ENCODE results near the gene FGF19. TPM values are rescaled to one million over a fixed set of nuclear protein-coding genes. Genes with fewer than 3 reads are reported as not detected.

FGF19 gene
- total and polyA plus RNA-seq, 9 of the 15 experiments (the other 6 are each of a cell fraction or from before 2014, with no cell fraction given) = 0.11 TPM; not detected in 8

- TF ChIP-seq RREB1 (CRISPR knock-in tag; IDR thresholded peaks at IDR 0.05) = no peak
- TF ChIP-seq, protein P1, sequence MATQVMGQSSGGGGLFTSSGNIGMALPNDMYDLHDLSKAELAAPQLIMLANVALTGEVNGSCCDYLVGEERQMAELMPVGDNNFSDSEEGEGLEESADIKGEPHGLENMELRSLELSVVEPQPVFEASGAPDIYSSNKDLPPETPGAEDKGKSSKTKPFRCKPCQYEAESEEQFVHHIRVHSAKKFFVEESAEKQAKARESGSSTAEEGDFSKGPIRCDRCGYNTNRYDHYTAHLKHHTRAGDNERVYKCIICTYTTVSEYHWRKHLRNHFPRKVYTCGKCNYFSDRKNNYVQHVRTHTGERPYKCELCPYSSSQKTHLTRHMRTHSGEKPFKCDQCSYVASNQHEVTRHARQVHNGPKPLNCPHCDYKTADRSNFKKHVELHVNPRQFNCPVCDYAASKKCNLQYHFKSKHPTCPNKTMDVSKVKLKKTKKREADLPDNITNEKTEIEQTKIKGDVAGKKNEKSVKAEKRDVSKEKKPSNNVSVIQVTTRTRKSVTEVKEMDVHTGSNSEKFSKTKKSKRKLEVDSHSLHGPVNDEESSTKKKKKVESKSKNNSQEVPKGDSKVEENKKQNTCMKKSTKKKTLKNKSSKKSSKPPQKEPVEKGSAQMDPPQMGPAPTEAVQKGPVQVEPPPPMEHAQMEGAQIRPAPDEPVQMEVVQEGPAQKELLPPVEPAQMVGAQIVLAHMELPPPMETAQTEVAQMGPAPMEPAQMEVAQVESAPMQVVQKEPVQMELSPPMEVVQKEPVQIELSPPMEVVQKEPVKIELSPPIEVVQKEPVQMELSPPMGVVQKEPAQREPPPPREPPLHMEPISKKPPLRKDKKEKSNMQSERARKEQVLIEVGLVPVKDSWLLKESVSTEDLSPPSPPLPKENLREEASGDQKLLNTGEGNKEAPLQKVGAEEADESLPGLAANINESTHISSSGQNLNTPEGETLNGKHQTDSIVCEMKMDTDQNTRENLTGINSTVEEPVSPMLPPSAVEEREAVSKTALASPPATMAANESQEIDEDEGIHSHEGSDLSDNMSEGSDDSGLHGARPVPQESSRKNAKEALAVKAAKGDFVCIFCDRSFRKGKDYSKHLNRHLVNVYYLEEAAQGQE (IDR thresholded peaks at IDR 0.05; ENCODE audit: borderline replicate concordance) = peak; percentile 19; the same call in 1 of the 2 replicates
- TF ChIP-seq, protein P1 (CRISPR knock-in tag; IDR thresholded peaks at IDR 0.05; ENCODE audit: low read depth) = no peak
- TF ChIP-seq, protein P2, sequence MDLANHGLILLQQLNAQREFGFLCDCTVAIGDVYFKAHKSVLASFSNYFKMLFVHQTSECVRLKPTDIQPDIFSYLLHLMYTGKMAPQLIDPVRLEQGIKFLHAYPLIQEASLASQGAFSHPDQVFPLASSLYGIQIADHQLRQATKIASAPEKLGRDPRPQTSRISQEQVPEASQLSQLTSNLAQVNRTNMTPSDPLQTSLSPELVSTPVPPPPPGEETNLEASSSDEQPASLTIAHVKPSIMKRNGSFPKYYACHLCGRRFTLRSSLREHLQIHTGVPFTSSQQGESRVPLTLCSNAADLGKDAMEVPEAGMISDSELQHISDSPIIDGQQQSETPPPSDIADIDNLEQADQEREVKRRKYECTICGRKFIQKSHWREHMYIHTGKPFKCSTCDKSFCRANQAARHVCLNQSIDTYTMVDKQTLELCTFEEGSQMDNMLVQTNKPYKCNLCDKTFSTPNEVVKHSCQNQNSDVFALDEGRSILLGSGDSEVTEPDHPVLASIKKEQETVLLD (IDR thresholded peaks at IDR 0.05) = no peak
- TF ChIP-seq, protein P3, sequence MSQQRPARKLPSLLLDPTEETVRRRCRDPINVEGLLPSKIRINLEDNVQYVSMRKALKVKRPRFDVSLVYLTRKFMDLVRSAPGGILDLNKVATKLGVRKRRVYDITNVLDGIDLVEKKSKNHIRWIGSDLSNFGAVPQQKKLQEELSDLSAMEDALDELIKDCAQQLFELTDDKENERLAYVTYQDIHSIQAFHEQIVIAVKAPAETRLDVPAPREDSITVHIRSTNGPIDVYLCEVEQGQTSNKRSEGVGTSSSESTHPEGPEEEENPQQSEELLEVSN (IDR thresholded peaks at IDR 0.05; ENCODE audit: borderline replicate concordance in 1 of 2, extremely low read depth in 1 of 2, insufficient read depth in 1 of 2, insufficient read length in 1 of 2, low read depth in 1 of 2, low read length in 1 of 2, poor library complexity in 1 of 2, severe bottlenecking in 1 of 2) = peak in 1 of 2 experiments; percentile 6
- TF ChIP-seq TCF7 (IDR thresholded peaks at IDR 0.05; ENCODE audit: borderline replicate concordance) = no peak
- no peak for TF ChIP-seq ZNF184 (CRISPR knock-in tag; IDR thresholded peaks at IDR 0.05)
- TF ChIP-seq BCL6 (CRISPR knock-in tag; IDR thresholded peaks at IDR 0.05) = no peak
Measured at GRCh38 chr11:69704508-69705253, 859 bp upstream of the FGF19 start (continued).
